Femur (tissue), 1 donor: Measurements from ENCODE around the gene PTPRG.

Experiments
- DNase-seq: peaks from one replicate; pipeline ENCODE4 v3.0.0-alpha.2; 2017

The PTPRG gene

GRCh38 chr3:62260655-62261054 lies 699.3 kb downstream of the PTPRG start:
- no peak for DNase-seq

GRCh38 chr3:62261121-62261520 lies 699.8 kb downstream of the PTPRG start:
- no peak for DNase-seq

- DNase-seq: no peak
Measured at GRCh38 chr3:62261736-62262135, 700.4 kb downstream of the PTPRG start.

GRCh38 chr3:62265528-62265927 lies 704.2 kb downstream of the PTPRG start:
- DNase-seq: no peak

- no peak for DNase-seq
Measured at GRCh38 chr3:62266668-62267283, 705.4 kb downstream of the PTPRG start.

- DNase-seq: no peak
Measured at GRCh38 chr3:62276658-62277180, 715.3 kb downstream of the PTPRG start.

- peak; percentile 29 for DNase-seq
Measured at GRCh38 chr3:62277450-62277849, 716.1 kb downstream of the PTPRG start.

GRCh38 chr3:62277986-62278385 lies 716.6 kb downstream of the PTPRG start:
- no peak for DNase-seq

GRCh38 chr3:62281726-62282125 lies 720.4 kb downstream of the PTPRG start:
- no peak for DNase-seq

- DNase-seq: no peak
Measured at GRCh38 chr3:62284442-62284841, 723.1 kb downstream of the PTPRG start.

GRCh38 chr3:62287392-62287927 lies 726.1 kb downstream of the PTPRG start:
- DNase-seq: no peak

GRCh38 chr3:62289922-62290321 lies 728.6 kb downstream of the PTPRG start:
- no peak for DNase-seq

- no peak for DNase-seq
Measured at GRCh38 chr3:62293051-62293780, 731.8 kb downstream of the PTPRG start.

GRCh38 chr3:62295571-62295970 lies 734.2 kb downstream of the PTPRG start:
- no peak for DNase-seq

- DNase-seq: no peak
Measured at GRCh38 chr3:62300617-62301016, 739.2 kb downstream of the PTPRG start.

GRCh38 chr3:62312201-62312600 lies 750.8 kb downstream of the PTPRG start:
- no peak for DNase-seq

GRCh38 chr3:62316525-62316924 lies 755.2 kb downstream of the PTPRG start:
- DNase-seq: no peak

- no peak for DNase-seq
Measured at GRCh38 chr3:62318365-62318751, 757.0 kb downstream of the PTPRG start.

GRCh38 chr3:62318752-62319569 lies 757.6 kb downstream of the PTPRG start:
- DNase-seq: peak; percentile 89

GRCh38 chr3:62319570-62320243 lies 758.3 kb downstream of the PTPRG start:
- DNase-seq: no peak

- no peak for DNase-seq
Measured at GRCh38 chr3:62323241-62323640, 761.9 kb downstream of the PTPRG start.

- no peak for DNase-seq
Measured at GRCh38 chr3:62325896-62326295, 764.5 kb downstream of the PTPRG start.

- no peak for DNase-seq
Measured at GRCh38 chr3:62329971-62330370, 768.6 kb downstream of the PTPRG start.
